Duodenal mucosa (tissue), 2 donors: ENCODE measurements around the gene CLDN7.

Experiments
- H3K27ac ChIP-seq: one replicate; pipeline ENCODE4 v1.7.0; 2013; ENCODE audit warnings: low read depth, low read length
- H3K27me3 ChIP-seq, 2 donors: one replicate each; pipeline ENCODE4 v1.7.0; 2013; ENCODE audit warnings: low read length in 2 of 2, control low read depth in 1 of 2; ENCODE audit not compliant: insufficient read depth in 2 of 2, control insufficient read depth in 1 of 2
- H3K36me3 ChIP-seq, 2 donors: one replicate each; pipeline ENCODE4 v1.7.0; 2013; ENCODE audit warnings: low read length in 2 of 2, control low read depth in 1 of 2; ENCODE audit not compliant: insufficient read depth in 2 of 2, control insufficient read depth in 1 of 2
- H3K4me1 ChIP-seq, 2 donors: one replicate each; pipeline ENCODE4 v1.7.0; 2013; ENCODE audit warnings: low read length in 2 of 2, control low read depth in 1 of 2; ENCODE audit not compliant: insufficient read depth in 2 of 2, control insufficient read depth in 1 of 2
- H3K4me3 ChIP-seq, 2 donors: one replicate each; pipeline ENCODE4 v1.7.0; 2013; ENCODE audit warnings: low read length in 2 of 2, low read depth in 1 of 2
- H3K9ac ChIP-seq, 2 donors: one replicate each; pipeline ENCODE4 v1.7.0; 2013; ENCODE audit warnings: low read length in 2 of 2, low read depth in 1 of 2
- H3K9me3 ChIP-seq, 2 donors: one replicate each; pipeline ENCODE4 v1.7.0; 2013; ENCODE audit warnings: low read length in 2 of 2, control low read depth in 1 of 2; ENCODE audit not compliant: control insufficient read depth in 1 of 2

The CLDN7 gene

DNA sequence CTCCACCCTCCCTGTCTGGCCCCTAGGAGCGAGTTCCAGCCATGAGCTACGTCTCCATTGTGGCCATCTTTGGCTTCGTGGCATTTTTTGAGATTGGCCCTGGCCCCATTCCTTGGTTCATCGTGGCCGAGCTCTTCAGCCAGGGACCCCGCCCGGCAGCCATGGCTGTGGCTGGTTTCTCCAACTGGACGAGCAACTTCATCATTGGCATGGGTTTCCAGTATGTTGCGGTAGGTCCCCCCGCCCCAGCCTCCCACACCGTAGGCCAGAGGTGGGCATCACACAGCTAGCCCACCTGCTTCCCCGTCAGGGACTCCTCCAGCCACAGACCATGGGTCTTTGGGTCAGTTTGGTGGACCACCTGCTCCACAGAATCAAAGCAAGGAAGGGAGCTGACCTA, 23.4 kb upstream of the CLDN7 start:
- no peak overlapping the region for H3K4me3 ChIP-seq
- peaks cover 0 to 13% of the 10 kb centered on the region in 2 donors for H3K27me3 ChIP-seq
- H3K36me3 ChIP-seq, result no peaks in the 10 kb centered on the region
- H3K4me1 ChIP-seq, result peaks cover 14 to 20% of the 10 kb centered on the region in 2 donors
- no peaks in the 10 kb centered on the region for H3K9me3 ChIP-seq
- H3K9ac ChIP-seq, result no peak overlapping the region
- no peak overlapping the region for H3K27ac ChIP-seq

GRCh38 chr17:7284911-7285310, 22.6 kb upstream of the CLDN7 start:
- Histone ChIP-seq H3K27ac (no peak overlapping the region), H3K9ac (no peak overlapping the region), H3K4me3 (no peak overlapping the region), H3K27me3 (peaks cover 0 to 13% of the 10 kb centered on the region in 2 donors), H3K36me3 (no peaks in the 10 kb centered on the region), H3K4me1 (peaks cover 20 to 28% of the 10 kb centered on the region in 2 donors), H3K9me3 (no peaks in the 10 kb centered on the region)

DNA sequence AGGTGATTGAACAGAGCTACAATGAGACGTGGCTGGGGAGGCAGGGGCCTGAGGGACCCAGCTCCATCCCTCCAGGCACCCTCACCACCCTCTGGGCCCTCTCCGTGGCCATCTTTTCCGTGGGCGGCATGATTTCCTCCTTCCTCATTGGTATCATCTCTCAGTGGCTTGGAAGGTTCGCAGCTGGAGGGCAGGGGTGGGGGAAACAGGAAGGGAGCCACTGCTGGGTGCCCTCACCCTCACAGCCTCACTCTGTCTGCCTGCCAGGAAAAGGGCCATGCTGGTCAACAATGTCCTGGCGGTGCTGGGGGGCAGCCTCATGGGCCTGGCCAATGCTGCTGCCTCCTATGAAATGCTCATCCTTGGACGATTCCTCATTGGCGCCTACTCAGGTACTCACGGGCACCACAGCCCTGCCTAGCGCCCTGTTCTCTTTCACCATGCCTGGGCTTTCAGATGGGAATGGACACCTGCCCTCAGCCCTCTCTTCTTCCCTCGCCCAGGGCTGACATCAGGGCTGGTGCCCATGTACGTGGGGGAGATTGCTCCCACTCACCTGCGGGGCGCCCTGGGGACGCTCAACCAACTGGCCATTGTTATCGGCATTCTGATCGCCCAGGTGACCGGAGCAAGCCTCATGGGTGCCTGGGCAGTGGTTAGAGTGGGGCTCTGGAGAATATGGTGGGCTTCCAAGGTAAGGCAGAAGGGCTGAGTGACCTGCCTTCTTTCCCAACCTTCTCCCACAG, 21.4 kb upstream of the CLDN7 start:
- no peaks in the 10 kb centered on the region for H3K36me3 ChIP-seq
- H3K27me3 ChIP-seq, result peaks cover 0 to 13% of the 10 kb centered on the region in 2 donors
- no peaks in the 10 kb centered on the region for H3K9me3 ChIP-seq
- no peak overlapping the region for H3K4me3 ChIP-seq
- peaks cover 21 to 35% of the 10 kb centered on the region in 2 donors for H3K4me1 ChIP-seq
- no peak overlapping the region for H3K27ac ChIP-seq
- no peak overlapping the region for H3K9ac ChIP-seq

DNA sequence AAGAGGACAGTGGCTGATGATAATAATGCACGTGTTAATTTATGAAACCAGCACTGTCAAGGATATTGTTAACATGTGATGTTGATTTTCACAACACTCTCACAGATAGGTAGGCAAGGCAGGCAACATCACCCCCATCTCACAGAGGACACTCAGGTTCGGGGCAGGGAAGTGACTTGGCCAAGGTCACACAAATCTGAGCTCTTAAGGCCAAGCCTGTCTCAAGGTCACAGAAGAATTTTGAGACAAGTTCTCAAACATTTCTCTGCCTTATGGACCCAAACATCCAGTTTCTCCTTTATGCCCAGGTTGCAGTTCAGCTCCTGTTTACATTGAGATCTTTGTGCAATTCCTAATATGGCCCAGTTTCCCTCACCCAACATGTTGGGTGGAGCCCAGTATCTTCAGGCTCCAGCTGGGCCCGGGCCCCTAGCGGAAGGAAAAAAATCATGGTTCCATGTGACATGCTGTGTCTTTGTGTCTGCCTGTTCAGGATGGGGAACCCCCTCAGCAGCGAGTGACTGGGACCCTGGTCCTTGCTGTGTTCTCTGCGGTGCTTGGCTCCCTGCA, 20.6 kb upstream of the CLDN7 start:
- H3K36me3 ChIP-seq, result no peaks in the 10 kb centered on the region
- H3K27me3 ChIP-seq, result peaks cover 0 to 13% of the 10 kb centered on the region in 2 donors
- H3K27ac ChIP-seq, result no peak overlapping the region
- H3K9me3 ChIP-seq, result no peaks in the 10 kb centered on the region
- H3K4me3 ChIP-seq, result peak overlapping the region in 1 of 2 donors; percentile 56
- peak overlapping the region in 1 of 2 donors; percentile 26 for H3K9ac ChIP-seq
- peaks cover 21 to 35% of the 10 kb centered on the region in 2 donors for H3K4me1 ChIP-seq

- Histone ChIP-seq H3K9me3 (no peaks in the 10 kb centered on the region), H3K27me3 (peaks cover 0 to 13% of the 10 kb centered on the region in 2 donors), H3K9ac (peak overlapping the region; percentile 26 to 48), H3K4me3 (peak overlapping the region; percentile 56 to 77), H3K36me3 (no peaks in the 10 kb centered on the region), H3K27ac (no peak overlapping the region), H3K4me1 (peaks cover 21 to 35% of the 10 kb centered on the region in 2 donors)
These were observed 19.9 kb upstream of the CLDN7 start for GRCh38 chr17:7281953-7282751.

GRCh38 chr17:7281074-7281952, 19.0 kb upstream of the CLDN7 start, which contains the start of gene SLC2A4:
TSS of gene SLC2A4 (plus strand) at chr17:7281718. CDS start at chr17:7281935, 217 bp downstream.
- peaks cover 21 to 35% of the 10 kb centered on the region in 2 donors for H3K4me1 ChIP-seq
- H3K36me3 ChIP-seq, result no peaks in the 10 kb centered on the region
- peak within 1 kb of the TSS; percentile 67 to 84 for H3K9ac ChIP-seq

DNA sequence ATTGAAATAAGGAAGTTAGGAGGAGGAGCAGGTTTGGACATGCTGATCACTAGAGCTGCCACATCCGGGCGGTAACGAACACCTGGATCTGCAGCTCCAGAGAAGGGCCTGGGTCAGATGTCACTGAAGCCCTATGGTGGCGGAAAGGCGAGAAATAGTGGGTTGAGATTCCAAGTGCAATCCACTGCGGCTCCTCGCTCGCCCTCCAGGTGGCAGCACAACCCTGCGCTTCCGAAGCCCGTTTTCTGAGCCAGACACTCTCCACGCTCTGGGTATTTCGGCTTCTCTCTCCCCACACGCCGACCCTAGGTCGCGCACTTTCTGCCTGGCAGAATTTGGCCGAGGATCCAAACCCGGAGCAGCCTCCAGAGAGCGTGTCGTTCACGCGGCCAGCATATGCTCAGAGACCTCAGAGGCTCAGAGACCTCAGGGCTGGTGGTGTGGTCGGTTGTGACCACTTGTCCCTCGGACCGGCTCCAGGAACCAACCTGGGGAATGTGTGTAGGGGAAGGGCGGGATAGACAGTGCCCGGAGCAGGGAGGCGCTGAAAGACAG, 18.3 kb upstream of the CLDN7 start:
- H3K27me3 ChIP-seq, result peaks cover 0 to 13% of the 10 kb centered on the region in 2 donors
- H3K4me3 ChIP-seq, result peak overlapping the region; percentile 77 to 80
- H3K9me3 ChIP-seq, result no peaks in the 10 kb centered on the region
- H3K36me3 ChIP-seq, result no peaks in the 10 kb centered on the region
- H3K4me1 ChIP-seq, result peaks cover 21 to 35% of the 10 kb centered on the region in 2 donors
- peak overlapping the region; percentile 72 for H3K27ac ChIP-seq
- peak overlapping the region; percentile 67 to 84 for H3K9ac ChIP-seq

More at GRCh38 chr17:7281074-7281952, 19.0 kb upstream of the CLDN7 start, which contains the start of gene SLC2A4:
- peak within 1 kb of the TSS; percentile 77 to 80 for H3K4me3 ChIP-seq
- H3K9me3 ChIP-seq, result no peaks in the 10 kb centered on the region
- peak within 1 kb of the TSS; percentile 72 for H3K27ac ChIP-seq
- peaks cover 0 to 13% of the 10 kb centered on the region in 2 donors for H3K27me3 ChIP-seq

DNA sequence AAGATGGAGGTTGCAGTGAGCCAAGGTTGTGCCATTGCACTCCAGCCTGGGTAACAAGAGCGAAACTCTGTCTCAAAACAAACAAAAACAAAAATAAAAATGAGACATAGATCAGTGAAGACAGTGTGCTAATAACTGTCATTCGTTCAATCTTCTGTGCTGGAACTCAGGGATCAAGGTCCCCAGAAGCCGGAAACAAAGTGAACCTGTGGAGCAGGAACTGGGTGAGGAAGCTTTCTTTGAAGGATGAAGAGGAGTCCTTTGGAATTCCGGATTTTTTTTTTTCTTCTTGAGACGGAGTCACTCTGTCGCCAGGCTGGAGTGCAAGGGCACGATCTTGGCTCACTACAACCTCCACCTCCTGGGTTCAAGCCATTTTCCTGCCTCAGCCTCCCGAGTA, 17.2 kb upstream of the CLDN7 start:
- H3K36me3 ChIP-seq, result no peaks in the 10 kb centered on the region
- peaks cover 0 to 13% of the 10 kb centered on the region in 2 donors for H3K27me3 ChIP-seq
- H3K27ac ChIP-seq, result no peak overlapping the region
- no peaks in the 10 kb centered on the region for H3K9me3 ChIP-seq
- H3K9ac ChIP-seq, result no peak overlapping the region
- H3K4me1 ChIP-seq, result peaks cover 21 to 35% of the 10 kb centered on the region in 2 donors
- H3K4me3 ChIP-seq, result peak overlapping the region in 1 of 2 donors; percentile 80

DNA sequence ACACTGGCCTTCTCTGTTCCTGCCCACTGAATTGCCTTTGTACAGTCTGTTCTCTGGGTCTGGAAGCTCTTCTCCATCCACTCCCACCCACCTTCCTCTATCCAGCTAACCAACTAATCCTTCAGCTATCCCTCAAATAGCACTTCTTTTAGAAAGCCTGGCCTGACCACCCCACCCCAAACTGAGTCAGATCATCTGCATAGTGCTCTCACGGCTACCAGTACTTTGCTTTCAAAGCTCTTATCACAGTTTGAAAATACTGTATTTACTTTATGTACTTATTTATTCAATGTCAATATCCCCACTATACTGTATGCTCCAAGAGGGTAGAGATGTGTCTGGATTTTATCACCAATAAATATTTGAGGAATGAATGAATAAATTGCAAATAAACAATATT, 4.5 kb upstream of the CLDN7 start:
- Histone ChIP-seq H3K36me3 (no peaks in the 10 kb centered on the region), H3K4me1 (peaks cover 0 to 14% of the 10 kb centered on the region in 2 donors), H3K9me3 (no peaks in the 10 kb centered on the region), H3K4me3 (no peak overlapping the region), H3K27me3 (peaks cover 0 to 12% of the 10 kb centered on the region in 2 donors), H3K9ac (no peak overlapping the region), H3K27ac (no peak overlapping the region)
